HFF-Myc (cell line): ENCODE measurements around the gene GOT1.

ENCODE experiments used
- DNase-seq: peaks from one replicate; pipeline ENCODE4 v3.0.0-alpha.2; 2011; ENCODE audit warnings: low read depth; ENCODE audit errors: extremely low read depth
- H3K4me3 ChIP-seq: replicated peaks from 2 replicates; pipeline ENCODE4 v1.5.1; 2011; ENCODE audit warnings: low read depth, mild to moderate bottlenecking, control low read depth, low read length
- CTCF ChIP-seq: IDR thresholded peaks from 2 replicates; pipeline ENCODE4 v1.5.1; 2012; ENCODE audit warnings: mild to moderate bottlenecking, low read depth, low read length, control low read depth; ENCODE audit errors: missing control alignments

Gene GOT1

DNA sequence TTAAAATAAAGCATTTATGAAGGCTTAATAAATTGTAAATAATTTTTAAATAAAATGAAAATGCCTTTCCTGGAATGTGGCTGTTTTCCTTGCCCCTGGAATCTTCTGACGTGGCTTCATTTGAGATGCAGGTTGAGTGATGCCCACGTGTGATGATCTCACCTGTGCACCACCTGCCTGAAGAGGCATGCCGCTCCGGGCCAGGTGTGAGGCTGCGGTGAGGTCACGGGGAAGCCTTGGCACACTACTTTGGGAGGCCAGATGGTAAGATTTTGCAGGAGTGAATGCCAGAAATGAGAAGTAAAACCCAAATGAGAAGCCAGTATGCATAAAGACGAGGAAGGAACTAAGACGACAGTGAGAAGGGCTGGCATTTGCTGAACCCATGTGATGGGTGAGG is 36.2 kb downstream of the GOT1 start:
- TF ChIP-seq CTCF = no peak
- H3K4me3 ChIP-seq = no peak overlapping the region
- no peak for DNase-seq

DNA sequence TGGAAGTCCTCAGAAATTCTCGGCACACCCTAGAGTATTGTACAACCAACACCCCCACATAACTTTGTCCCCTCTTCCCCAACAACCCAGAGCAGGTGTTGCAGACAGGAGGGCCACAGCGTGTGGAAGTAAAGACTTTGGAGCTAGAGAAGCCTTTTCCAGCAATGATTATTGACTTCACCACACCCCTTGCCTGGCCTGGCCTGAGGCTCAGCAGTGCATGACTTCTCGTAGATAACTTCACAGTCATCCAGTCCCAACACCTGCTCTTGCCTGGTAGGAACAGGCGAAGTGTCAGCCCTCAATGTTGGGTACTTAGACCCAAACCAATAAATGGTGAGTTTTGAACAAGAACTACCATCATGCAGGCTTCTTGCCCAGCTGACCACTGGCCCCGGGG is 36.7 kb downstream of the GOT1 start:
- no peak for TF ChIP-seq CTCF
- no peak for DNase-seq
- H3K4me3 ChIP-seq = no peak overlapping the region

DNA sequence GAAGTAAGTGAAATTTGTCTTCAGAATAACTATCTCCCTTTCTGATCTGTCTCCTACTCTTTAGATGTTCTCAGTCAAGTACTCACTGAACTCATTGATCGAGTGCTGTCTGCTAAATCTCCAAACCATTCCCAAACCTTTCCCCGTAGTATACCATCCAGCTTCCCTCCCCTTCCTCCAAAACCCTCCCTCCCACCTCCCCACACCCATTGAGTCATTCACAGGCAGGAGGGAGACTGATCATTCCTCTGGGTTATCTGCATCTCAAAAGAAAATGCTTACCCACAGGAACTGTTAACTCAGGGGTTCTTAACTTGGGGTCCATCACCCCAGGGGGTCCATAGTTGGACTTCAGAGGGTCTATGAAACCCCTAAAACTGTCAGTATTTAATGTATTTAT is 37.4 kb downstream of the GOT1 start:
- TF ChIP-seq CTCF = no peak
- DNase-seq = no peak
- H3K4me3 ChIP-seq = no peak overlapping the region

DNA sequence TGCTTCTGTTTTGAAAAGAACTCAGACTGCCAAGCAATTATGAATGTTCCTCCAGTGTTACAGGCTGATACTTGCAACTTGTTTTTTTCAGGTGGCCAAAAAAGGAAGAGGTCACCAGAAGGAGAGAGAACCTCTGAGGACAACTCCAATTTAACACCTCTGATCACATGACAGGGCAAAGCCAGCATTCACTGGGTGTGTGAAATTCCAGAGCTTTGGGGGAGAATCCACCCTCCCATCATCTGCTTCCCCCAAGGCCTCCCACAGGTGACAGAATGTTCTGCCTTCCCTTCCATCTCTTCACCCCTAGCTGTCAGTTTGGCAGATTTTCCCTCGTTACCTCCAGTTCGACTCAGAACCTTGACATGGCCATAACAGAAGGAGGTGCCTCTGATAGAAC is 39.1 kb downstream of the GOT1 start:
- DNase-seq = no peak
- TF ChIP-seq CTCF = no peak
- no peak overlapping the region for H3K4me3 ChIP-seq

DNA sequence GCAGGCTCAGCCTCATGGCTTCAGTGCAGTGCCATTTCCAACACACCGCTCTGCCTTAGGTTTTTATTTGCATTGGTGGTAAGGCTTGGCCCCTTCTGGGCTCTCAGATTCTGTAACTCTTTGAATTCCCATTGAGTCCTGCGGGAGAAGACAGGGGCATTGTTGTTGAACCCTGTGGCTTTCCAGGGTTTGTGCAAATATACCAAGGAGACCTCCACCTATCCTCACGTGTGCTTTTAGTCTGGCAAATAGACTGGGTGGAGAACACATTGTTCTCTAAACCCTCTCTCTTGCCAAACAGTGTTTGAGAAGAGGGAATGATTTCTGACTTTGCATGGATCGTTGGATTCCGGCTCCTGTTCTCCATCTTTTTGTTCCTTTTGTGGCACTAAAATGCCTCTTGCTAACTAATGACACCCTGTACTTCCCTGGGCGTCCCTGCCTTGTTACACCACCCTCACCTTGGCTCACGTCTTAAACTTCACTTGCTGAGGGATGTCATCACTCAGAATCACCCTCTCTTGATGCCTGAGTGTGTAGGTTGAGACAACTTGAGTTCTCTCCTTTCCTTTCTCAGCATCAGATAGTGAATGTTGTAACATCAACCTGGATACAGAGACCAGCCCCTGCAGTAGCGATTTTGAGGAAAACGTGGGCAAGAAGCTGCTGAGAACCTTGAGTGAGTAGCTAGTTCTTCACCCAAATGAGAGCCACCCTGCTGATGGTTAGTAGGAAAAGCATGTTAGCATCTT is 40.5 kb downstream of the GOT1 start:
- DNase-seq = no peak
- no peak for TF ChIP-seq CTCF
- no peak overlapping the region for H3K4me3 ChIP-seq

- DNase-seq = no peak
- TF ChIP-seq CTCF = no peak
- no peak overlapping the region for H3K4me3 ChIP-seq
These were observed 42.9 kb downstream of the GOT1 start for GRCh38 chr10:99387541-99387940.

DNA sequence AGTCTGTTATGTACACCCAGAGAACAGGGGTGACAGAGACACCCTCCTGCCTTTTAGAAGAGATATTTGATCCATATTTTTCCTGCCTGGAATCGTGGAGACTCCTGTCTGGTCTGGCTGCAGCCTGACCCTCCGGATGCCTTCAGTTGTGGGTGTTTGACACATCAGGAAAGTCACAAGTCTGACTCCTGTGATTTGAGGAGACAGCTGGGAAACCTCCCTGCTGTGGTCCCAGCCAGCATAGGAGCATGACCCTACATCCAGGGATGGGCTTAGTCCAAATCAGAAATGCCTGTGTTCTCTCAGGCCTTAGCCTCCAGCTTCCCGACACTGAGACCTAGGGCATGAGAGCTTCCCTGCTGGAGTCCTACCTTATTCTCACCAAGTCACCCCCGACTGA is 43.4 kb downstream of the GOT1 start:
- DNase-seq = no peak
- no peak for TF ChIP-seq CTCF
- H3K4me3 ChIP-seq = no peak overlapping the region
